GM18909 (cell line): ENCODE measurements around the gene KMO.

ENCODE experiments used
- ATAC-seq: cut with Tn5 transposase; IDR thresholded peaks from one replicate; pipeline ENCODE4 v1.9.1; 2021; ENCODE audit warnings: mild to moderate bottlenecking; ENCODE audit not compliant: unreplicated experiment, poor library complexity

The KMO gene

GRCh38 chr1:241642593-241642944 lies 110.4 kb downstream of the KMO start:
- no peak for ATAC-seq

GRCh38 chr1:241644259-241644658 lies 112.1 kb downstream of the KMO start:
- no peak for ATAC-seq

GRCh38 chr1:241645199-241645598 lies 113.0 kb downstream of the KMO start:
- no peak for ATAC-seq
